Muscle layer of colon (tissue), 2 donors: ENCODE results near the gene PDZD7.
A peak's percentile ranks its signal among the peaks of the same experiment; 100 is the strongest.

Experiments
- H3K27ac ChIP-seq: one replicate; pipeline ENCODE4 v1.7.0; 2013; ENCODE audit warnings: low read depth, mild to moderate bottlenecking, low read length, moderate library complexity
- H3K27me3 ChIP-seq, 2 donors: one replicate each; pipeline ENCODE4 v1.7.0; 2013; ENCODE audit warnings: low read length in 2 of 2, mild to moderate bottlenecking in 2 of 2; ENCODE audit not compliant: insufficient read depth in 2 of 2, control insufficient read depth in 1 of 2
- H3K36me3 ChIP-seq: one replicate; pipeline ENCODE4 v1.7.0; 2013; ENCODE audit warnings: mild to moderate bottlenecking, low read length; ENCODE audit not compliant: insufficient read depth
- H3K4me1 ChIP-seq: one replicate; pipeline ENCODE4 v1.7.0; 2013; ENCODE audit warnings: mild to moderate bottlenecking, low read length; ENCODE audit not compliant: insufficient read depth
- H3K4me3 ChIP-seq, 2 donors: one replicate each; pipeline ENCODE4 v1.7.0; 2013; ENCODE audit warnings: low read length in 2 of 2, low read depth in 1 of 2, mild to moderate bottlenecking in 1 of 2, moderate library complexity in 1 of 2
- H3K9ac ChIP-seq: one replicate; pipeline ENCODE4 v1.7.0; 2013; ENCODE audit warnings: low read length
- H3K9me3 ChIP-seq: one replicate; pipeline ENCODE4 v1.7.0; 2013; ENCODE audit warnings: mild to moderate bottlenecking, low read length
- donor health status: abdominal sarcoma.
- donor health status: Adenocarcinoma of cecum.

Gene PDZD7

DNA sequence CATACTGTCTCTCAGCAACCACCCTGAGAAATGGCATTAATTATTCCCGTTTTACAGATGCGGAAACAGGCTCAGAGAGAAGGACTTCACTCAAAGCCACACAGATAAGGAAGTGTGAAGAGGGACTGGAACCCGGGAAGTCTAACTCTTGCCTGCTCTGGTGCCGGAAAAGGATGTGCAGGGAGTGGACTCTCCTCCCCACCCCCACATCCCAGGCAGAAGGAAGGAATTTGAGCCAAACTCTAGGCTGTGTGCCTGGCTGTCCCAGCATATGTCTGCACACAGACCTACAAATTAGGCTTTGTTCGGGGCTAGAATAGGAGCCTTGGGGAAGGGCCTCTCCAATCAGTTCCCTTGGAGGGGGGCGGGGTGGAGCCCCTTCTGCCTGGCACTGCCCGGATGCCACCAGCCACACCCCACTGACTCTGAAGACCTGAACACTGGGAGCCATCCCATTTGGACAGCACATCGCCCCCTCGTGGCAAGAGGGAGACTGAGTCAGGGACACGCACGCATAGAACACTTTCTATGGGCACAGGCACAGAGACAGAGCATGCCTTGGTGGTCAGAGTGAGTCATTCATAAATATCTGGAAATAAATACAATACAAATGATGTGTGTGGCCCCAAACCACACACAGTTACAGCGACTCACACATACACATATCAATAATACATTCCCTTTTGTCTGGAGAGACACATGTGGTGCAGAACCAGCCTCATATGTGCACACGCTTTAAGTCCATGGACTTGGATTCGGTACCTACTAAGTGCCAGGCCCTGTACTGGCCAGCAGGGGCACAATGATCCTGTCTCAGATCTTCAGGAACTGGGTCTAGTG lies 18.2 kb downstream of the PDZD7 start:
- H3K4me1 ChIP-seq, result peaks cover 27% of the 10 kb centered on the region
- H3K27ac ChIP-seq, result peak overlapping the region; percentile 31
- no peaks in the 10 kb centered on the region for H3K9me3 ChIP-seq
- H3K36me3 ChIP-seq, result no peaks in the 10 kb centered on the region
- peaks cover 0 to 12% of the 10 kb centered on the region in 2 donors for H3K27me3 ChIP-seq
- H3K9ac ChIP-seq, result no peak overlapping the region
- no peak overlapping the region for H3K4me3 ChIP-seq

GRCh38 chr10:101011517-101012423 lies 19.2 kb downstream of the PDZD7 start:
- H3K4me1 ChIP-seq, result peaks cover 30% of the 10 kb centered on the region
- peaks cover 0 to 12% of the 10 kb centered on the region in 2 donors for H3K27me3 ChIP-seq
- H3K9me3 ChIP-seq, result no peaks in the 10 kb centered on the region
- H3K9ac ChIP-seq, result no peak overlapping the region
- H3K36me3 ChIP-seq, result no peaks in the 10 kb centered on the region
- H3K27ac ChIP-seq, result no peak overlapping the region
- H3K4me3 ChIP-seq, result no peak overlapping the region

GRCh38 chr10:101010329-101010728 lies 20.6 kb downstream of the PDZD7 start:
- Histone ChIP-seq H3K4me3 (no peak overlapping the region), H3K27me3 (no peaks in the 10 kb centered on the region), H3K9ac (no peak overlapping the region), H3K27ac (no peak overlapping the region), H3K9me3 (no peaks in the 10 kb centered on the region), H3K36me3 (peaks cover 10% of the 10 kb centered on the region), H3K4me1 (peaks cover 30% of the 10 kb centered on the region)

DNA sequence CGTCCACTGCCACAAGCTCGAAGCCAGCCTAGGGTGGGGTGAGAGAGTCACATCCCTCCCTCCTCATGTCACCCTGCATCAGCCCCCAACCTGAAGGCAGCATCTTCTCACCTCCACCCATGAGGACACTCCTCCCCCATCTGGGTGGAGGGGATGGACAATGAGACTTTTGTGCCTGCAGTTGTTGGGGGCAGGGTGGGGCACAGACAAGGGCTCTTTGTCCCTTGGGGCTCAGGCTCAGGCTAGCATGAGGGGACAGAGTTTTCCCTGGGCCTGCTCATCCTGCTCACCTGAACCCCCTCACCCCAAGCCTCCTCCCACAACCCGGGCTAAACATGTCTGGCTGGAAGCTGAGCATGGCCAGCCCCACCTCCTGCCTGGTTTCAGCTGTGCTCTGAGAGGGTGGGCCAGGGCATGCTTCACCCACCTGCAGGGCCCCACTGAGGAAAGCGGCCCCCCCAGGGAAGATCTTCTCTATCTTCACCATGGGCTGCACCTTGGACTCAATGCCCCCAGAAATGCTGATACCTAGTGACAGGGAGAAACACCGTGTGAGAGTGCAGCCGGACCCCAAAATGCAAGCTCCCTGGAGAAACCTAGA lies 22.0 kb downstream of the PDZD7 start:
- no peak overlapping the region for H3K4me3 ChIP-seq
- no peaks in the 10 kb centered on the region for H3K27me3 ChIP-seq
- no peaks in the 10 kb centered on the region for H3K9me3 ChIP-seq
- H3K27ac ChIP-seq, result peak overlapping the region; percentile 6
- H3K9ac ChIP-seq, result no peak overlapping the region
- peaks cover 18% of the 10 kb centered on the region for H3K36me3 ChIP-seq
- H3K4me1 ChIP-seq, result peaks cover 27% of the 10 kb centered on the region

- peak overlapping the region; percentile 25 for H3K27ac ChIP-seq
- peaks cover 22% of the 10 kb centered on the region for H3K4me1 ChIP-seq
- peak overlapping the region; percentile 35 for H3K9ac ChIP-seq
- H3K4me3 ChIP-seq, result no peak overlapping the region
- H3K27me3 ChIP-seq, result no peaks in the 10 kb centered on the region
- H3K36me3 ChIP-seq, result peaks cover 26% of the 10 kb centered on the region
- H3K9me3 ChIP-seq, result no peaks in the 10 kb centered on the region
Measured at GRCh38 chr10:101007915-101008822, 22.8 kb downstream of the PDZD7 start.

DNA sequence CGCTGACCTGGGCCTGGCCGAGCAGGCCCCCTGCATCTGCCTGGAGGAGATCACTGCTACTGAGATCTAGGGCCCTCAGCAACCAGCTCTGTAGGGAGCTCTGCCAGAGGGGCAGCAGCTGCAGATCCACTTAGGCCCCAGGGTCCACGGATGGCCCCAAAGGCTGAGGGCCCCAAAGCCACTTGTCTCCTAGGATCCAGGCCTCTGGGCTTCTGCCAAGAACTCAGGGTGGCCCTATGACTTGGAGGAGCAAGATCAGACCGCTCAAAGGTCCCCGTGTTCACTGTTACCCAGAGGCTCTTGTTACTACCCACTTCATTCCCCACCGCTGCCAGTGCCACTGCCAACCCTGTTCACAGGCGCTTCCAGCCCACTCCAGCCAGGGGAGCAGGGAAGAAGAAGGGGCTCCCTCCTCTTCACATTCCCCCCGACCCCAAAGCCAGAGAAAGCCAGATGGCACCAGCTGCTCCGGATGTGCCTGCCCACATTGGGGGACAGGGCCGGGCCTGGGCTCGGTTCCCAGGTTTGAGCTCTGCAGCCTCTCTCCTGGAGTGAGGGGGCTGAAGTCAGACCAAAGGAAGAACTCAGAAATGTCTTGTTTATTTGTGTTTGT lies 23.7 kb downstream of the PDZD7 start:
- Histone ChIP-seq H3K27ac (peak overlapping the region; percentile 58), H3K27me3 (no peaks in the 10 kb centered on the region), H3K9me3 (no peaks in the 10 kb centered on the region), H3K4me1 (peaks cover 23% of the 10 kb centered on the region), H3K9ac (no peak overlapping the region), H3K4me3 (no peak overlapping the region), H3K36me3 (peaks cover 32% of the 10 kb centered on the region)

DNA sequence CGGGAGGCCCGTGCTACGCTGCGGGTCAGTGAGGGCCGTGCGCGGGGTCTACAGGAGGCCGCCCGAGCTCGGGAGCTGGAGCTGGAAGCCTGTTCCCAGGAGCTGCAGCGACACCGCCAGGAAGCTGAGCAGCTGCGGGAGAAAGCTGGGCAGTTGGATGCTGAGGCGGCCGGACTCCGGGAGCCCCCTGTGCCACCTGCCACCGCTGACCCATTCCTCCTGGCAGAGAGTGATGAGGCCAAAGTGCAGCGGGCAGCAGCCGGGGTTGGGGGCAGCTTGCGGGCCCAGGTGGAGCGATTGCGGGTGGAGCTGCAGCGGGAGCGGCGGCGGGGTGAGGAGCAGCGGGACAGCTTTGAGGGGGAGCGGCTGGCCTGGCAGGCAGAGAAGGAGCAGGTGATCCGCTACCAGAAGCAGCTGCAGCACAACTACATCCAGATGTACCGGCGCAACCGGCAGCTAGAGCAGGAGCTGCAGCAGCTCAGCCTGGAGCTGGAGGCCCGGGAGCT lies 24.3 kb downstream of the PDZD7 start:
- H3K9me3 ChIP-seq, result no peaks in the 10 kb centered on the region
- H3K4me1 ChIP-seq, result peaks cover 26% of the 10 kb centered on the region
- no peak overlapping the region for H3K4me3 ChIP-seq
- H3K9ac ChIP-seq, result no peak overlapping the region
- H3K27ac ChIP-seq, result peak overlapping the region; percentile 58
- H3K27me3 ChIP-seq, result no peaks in the 10 kb centered on the region
- peaks cover 32% of the 10 kb centered on the region for H3K36me3 ChIP-seq

GRCh38 chr10:101005869-101006567 lies 24.9 kb downstream of the PDZD7 start:
- no peak overlapping the region for H3K9ac ChIP-seq
- H3K4me3 ChIP-seq, result no peak overlapping the region
- no peaks in the 10 kb centered on the region for H3K27me3 ChIP-seq
- H3K27ac ChIP-seq, result no peak overlapping the region
- peaks cover 32% of the 10 kb centered on the region for H3K36me3 ChIP-seq
- H3K9me3 ChIP-seq, result no peaks in the 10 kb centered on the region
- peaks cover 32% of the 10 kb centered on the region for H3K4me1 ChIP-seq

DNA sequence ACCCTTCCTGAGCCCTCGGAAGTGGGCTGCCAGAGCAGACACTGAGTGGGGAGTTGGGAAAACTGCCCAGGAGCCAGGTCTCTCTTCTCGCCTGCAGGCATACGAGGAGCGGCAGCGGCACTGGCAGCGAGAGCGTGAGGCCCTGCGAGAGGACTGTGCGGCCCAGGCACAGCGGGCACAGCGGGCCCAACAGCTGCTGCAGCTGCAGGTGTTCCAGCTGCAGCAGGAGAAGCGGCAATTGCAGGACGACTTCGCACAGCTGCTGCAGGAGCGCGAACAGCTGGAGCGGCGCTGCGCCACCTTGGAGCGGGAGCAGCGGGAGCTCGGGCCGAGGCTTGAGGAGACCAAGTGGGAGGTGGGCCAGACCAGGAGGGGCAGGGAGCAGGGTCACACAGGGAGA lies 25.6 kb downstream of the PDZD7 start:
- no peaks in the 10 kb centered on the region for H3K27me3 ChIP-seq
- H3K36me3 ChIP-seq, result peaks cover 32% of the 10 kb centered on the region
- H3K27ac ChIP-seq, result no peak overlapping the region
- no peak overlapping the region for H3K9ac ChIP-seq
- no peaks in the 10 kb centered on the region for H3K9me3 ChIP-seq
- H3K4me3 ChIP-seq, result no peak overlapping the region
- H3K4me1 ChIP-seq, result peaks cover 38% of the 10 kb centered on the region
